ENCODE data around the gene EHHADH.

- TF ChIP-seq CTCF (IDR thresholded peaks at IDR 0.05; ENCODE audit: insufficient read depth, low read depth, low read length) (no peak), EZH2 (IDR thresholded peaks at IDR 0.05; ENCODE audit: insufficient read depth, low read length) (no peak)
Observed at GRCh38 chr3:185268194-185268962, 14.5 kb upstream of the EHHADH start.

Data from astrocyte (in vitro differentiated cells and primary cell).